ENCODE results near the gene PIGA.

Gene PIGA

GRCh38 chrX:15349046-15349445 is 13.7 kb upstream of the PIGA start:
- Mint-ChIP-seq H3K27me3 (ENCODE audit: low read depth) (no peaks in the 10 kb centered on the region), H3K9me3 (no peaks in the 10 kb centered on the region), H3K36me3 (ENCODE audit: low read depth) (no peaks in the 10 kb centered on the region), H3K4me1 (peaks cover 16% of the 10 kb centered on the region), H3K27ac (no peak overlapping the region), H3K4me3 (no peak overlapping the region)
- TF ChIP-seq CTCF (IDR thresholded peaks at IDR 0.05; ENCODE audit: unreplicated experiment in 3 of 3), result peak; percentile 69 to 70 (median 69)

- no peak overlapping the region for H3K27ac Mint-ChIP-seq
- H3K9me3 Mint-ChIP-seq, result no peaks in the 10 kb centered on the region
- H3K4me3 Mint-ChIP-seq, result no peak overlapping the region
- H3K27me3 Mint-ChIP-seq (ENCODE audit: low read depth), result peaks cover 2% of the 10 kb centered on the region
- no peaks in the 10 kb centered on the region for H3K36me3 Mint-ChIP-seq (ENCODE audit: low read depth)
- TF ChIP-seq CTCF (IDR thresholded peaks at IDR 0.05; ENCODE audit: unreplicated experiment in 3 of 3), result no peak
- peaks cover 16% of the 10 kb centered on the region for H3K4me1 Mint-ChIP-seq
Observed at GRCh38 chrX:15345976-15346375, 10.7 kb upstream of the PIGA start.

- H3K4me3 Mint-ChIP-seq, result no peak overlapping the region
- peaks cover 11% of the 10 kb centered on the region for H3K27me3 Mint-ChIP-seq (ENCODE audit: low read depth)
- no peaks in the 10 kb centered on the region for H3K9me3 Mint-ChIP-seq
- no peak overlapping the region for H3K27ac Mint-ChIP-seq
- H3K4me1 Mint-ChIP-seq, result peaks cover 4% of the 10 kb centered on the region
- TF ChIP-seq CTCF (IDR thresholded peaks at IDR 0.05; ENCODE audit: unreplicated experiment in 3 of 3), result no peak
- no peaks in the 10 kb centered on the region for H3K36me3 Mint-ChIP-seq (ENCODE audit: low read depth)
Observed at GRCh38 chrX:15344106-15344505, 8.8 kb upstream of the PIGA start.

- peaks cover 11% of the 10 kb centered on the region for H3K27me3 Mint-ChIP-seq (ENCODE audit: low read depth)
Observed at GRCh38 chrX:15343075-15343476, 7.8 kb upstream of the PIGA start.

GRCh38 chrX:15340867-15341266 is 5.5 kb upstream of the PIGA start:
- H3K27ac Mint-ChIP-seq, result no peak overlapping the region
- H3K4me3 Mint-ChIP-seq, result no peak overlapping the region
- no peaks in the 10 kb centered on the region for H3K36me3 Mint-ChIP-seq (ENCODE audit: low read depth)
- H3K27me3 Mint-ChIP-seq (ENCODE audit: low read depth), result peaks cover 11% of the 10 kb centered on the region
- H3K9me3 Mint-ChIP-seq, result no peaks in the 10 kb centered on the region
- no peak for TF ChIP-seq CTCF (IDR thresholded peaks at IDR 0.05; ENCODE audit: unreplicated experiment in 3 of 3)
- H3K4me1 Mint-ChIP-seq, result peaks cover 5% of the 10 kb centered on the region

More at GRCh38 chrX:15343075-15343476, 7.8 kb upstream of the PIGA start:
- Mint-ChIP-seq H3K4me3 (no peak overlapping the region), H3K4me1 (no peaks in the 10 kb centered on the region), H3K36me3 (ENCODE audit: low read depth) (no peaks in the 10 kb centered on the region), H3K27ac (no peak overlapping the region), H3K9me3 (no peaks in the 10 kb centered on the region)
- TF ChIP-seq CTCF (IDR thresholded peaks at IDR 0.05; ENCODE audit: unreplicated experiment in 3 of 3), result no peak

GRCh38 chrX:15336023-15336413 is 695 bp upstream of the PIGA start:
- H3K4me1 Mint-ChIP-seq, result peaks cover 9% of the 10 kb centered on the region
- no peak for TF ChIP-seq CTCF (IDR thresholded peaks at IDR 0.05; ENCODE audit: unreplicated experiment in 3 of 3)
- peaks cover 9% of the 10 kb centered on the region for H3K27me3 Mint-ChIP-seq (ENCODE audit: low read depth)
- peak overlapping the region; percentile 44 to 91 (median 65) for H3K27ac Mint-ChIP-seq
- H3K4me3 Mint-ChIP-seq, result peak overlapping the region; percentile 91 to 94 (median 92)
- no peaks in the 10 kb centered on the region for H3K36me3 Mint-ChIP-seq (ENCODE audit: low read depth)
- no peaks in the 10 kb centered on the region for H3K9me3 Mint-ChIP-seq
